ENCODE results near the gene STPG3. TPM values are rescaled to one million over a fixed set of nuclear protein-coding genes. Genes with fewer than 3 reads are reported as not detected.

Gene STPG3
- total and polyA plus RNA-seq, 2 experiments from 2014 or later = not detected

DNA sequence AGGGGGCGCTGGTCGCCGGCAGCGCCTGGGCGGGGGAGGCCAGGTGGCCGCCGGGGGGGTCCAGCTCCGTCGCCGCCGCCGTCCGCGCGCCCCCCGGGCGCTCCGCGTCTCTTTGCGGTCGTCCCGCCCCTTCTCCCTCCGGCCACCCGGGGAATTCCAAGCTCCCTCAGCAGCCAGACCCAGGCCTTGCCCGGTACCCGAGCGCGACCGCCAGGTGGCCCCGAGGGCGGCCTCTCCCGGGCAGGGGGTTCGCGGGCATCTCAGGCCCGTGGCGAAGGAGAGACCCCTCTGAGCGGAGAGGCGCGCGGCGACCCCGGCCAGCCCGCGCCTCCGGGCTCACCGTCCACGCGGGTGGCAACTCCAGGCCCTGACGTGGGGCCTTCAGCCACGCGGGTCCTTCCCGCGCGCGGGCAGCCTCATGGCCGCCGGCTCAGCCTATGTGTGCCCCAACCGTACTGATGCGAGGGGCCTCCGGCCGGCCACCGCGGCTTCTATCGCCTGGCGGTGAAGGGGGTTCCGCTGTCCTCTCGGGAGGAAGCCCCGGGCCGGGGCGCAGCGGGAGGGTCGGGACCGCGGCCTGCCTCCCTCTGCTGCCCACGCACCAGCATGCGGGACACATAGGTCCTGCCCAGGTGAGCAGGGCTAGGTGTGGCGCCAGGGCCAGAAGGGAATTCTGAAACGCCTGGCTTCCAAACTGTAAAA lies 51.5 kb downstream of the STPG3 start:
- Histone ChIP-seq H3K4me2 (peak overlapping the region; percentile 84), H4K20me1 (replicated peaks; ENCODE audit: insufficient read depth) (peaks cover 11% of the 10 kb centered on the region), H3K79me2 (replicated peaks; ENCODE audit: insufficient read depth) (peaks cover 3% of the 10 kb centered on the region; the same call in 1 of the 2 replicates), H2AFZ (no peak overlapping the region), H3K4me1 (ENCODE audit: insufficient read depth) (peaks cover 42% of the 10 kb centered on the region), H3K9me2 (ENCODE audit: insufficient read depth) (no peaks in the 10 kb centered on the region), H3K4me3 (peak overlapping the region; percentile 62), H3F3A (replicated peaks; ENCODE audit: low read depth) (peaks cover 21% of the 10 kb centered on the region), H3K27ac (ENCODE audit: low read depth) (no peak overlapping the region), H3K27me3 (ENCODE audit: insufficient read depth) (peaks cover 15% of the 10 kb centered on the region), H3K36me3 (ENCODE audit: insufficient read depth) (no peaks in the 10 kb centered on the region)
- Mint-ChIP-seq H3K4me1 (peaks cover 44% of the 10 kb centered on the region), H3K4me3 (peak overlapping the region; percentile 56), H3K27ac (no peak overlapping the region), H3K27me3 (ENCODE audit: insufficient read depth, low read depth, poor library complexity) (peaks cover 24% of the 10 kb centered on the region), H3K9me3 (no peaks in the 10 kb centered on the region), H3K36me3 (ENCODE audit: low read depth) (peaks cover 4% of the 10 kb centered on the region; the same call in 2 of the 3 replicates)
- ATAC-seq (peak; percentile 11), DNase-seq (ENCODE audit: low spot score) (peak; percentile 84)
- TF ChIP-seq EZH2phosphoT487 (IDR thresholded peaks at IDR 0.05; ENCODE audit: unreplicated experiment) (no peak), CTCF (conservative IDR thresholded peaks at IDR 0.05; ENCODE audit: low read depth in 2 of 2) (peak; percentile 33 to 39; a peak in 3 of 4 replicates)

Other genes starting within 250 kb of the STPG3 start
- 14.2 and 16.0 TPM in 2 replicates for gene ABCA2, start 223.0 kb upstream of the STPG3 start, total RNA-seq (2014; rRNA removed; shearing (Covaris generic))
- 5.6 and 7.0 TPM in 2 replicates for gene ABCA2, start 223.0 kb upstream of the STPG3 start, polyA plus RNA-seq (2016; fragmentation: Nextera tagmentation; extraction: Ambion mirVana)
- gene FUT7, start 219.2 kb upstream of the STPG3 start, total RNA-seq (2014; rRNA removed; shearing (Covaris generic)) = not detected in 2 replicates
- gene FUT7, start 219.2 kb upstream of the STPG3 start, polyA plus RNA-seq (2016; fragmentation: Nextera tagmentation; extraction: Ambion mirVana) = not detected in 2 replicates
- 26.2 and 34.3 TPM in 2 replicates for gene NPDC1, start 205.1 kb upstream of the STPG3 start, total RNA-seq (2014; rRNA removed; shearing (Covaris generic))
- 35.5 and 36.7 TPM in 2 replicates for gene NPDC1, start 205.1 kb upstream of the STPG3 start, polyA plus RNA-seq (2016; fragmentation: Nextera tagmentation; extraction: Ambion mirVana)
- gene ENTPD2, start 197.2 kb upstream of the STPG3 start, total RNA-seq (2014; rRNA removed; shearing (Covaris generic)) = 1.1 and 1.9 TPM in 2 replicates
- gene ENTPD2, start 197.2 kb upstream of the STPG3 start, polyA plus RNA-seq (2016; fragmentation: Nextera tagmentation; extraction: Ambion mirVana) = 1.8 and 2.9 TPM in 2 replicates
- 55.1 and 60.3 TPM in 2 replicates for gene SAPCD2, start 180.7 kb upstream of the STPG3 start, total RNA-seq (2014; rRNA removed; shearing (Covaris generic))
- 13.4 and 14.5 TPM in 2 replicates for gene SAPCD2, start 180.7 kb upstream of the STPG3 start, polyA plus RNA-seq (2016; fragmentation: Nextera tagmentation; extraction: Ambion mirVana)
- gene UAP1L1, start 173.8 kb upstream of the STPG3 start, total RNA-seq (2014; rRNA removed; shearing (Covaris generic)) = 5.5 and 8.1 TPM in 2 replicates
- 2.5 and 3.4 TPM in 2 replicates for gene UAP1L1, start 173.8 kb upstream of the STPG3 start, polyA plus RNA-seq (2016; fragmentation: Nextera tagmentation; extraction: Ambion mirVana)
- gene MAN1B1, start 164.3 kb upstream of the STPG3 start, total RNA-seq (2014; rRNA removed; shearing (Covaris generic)) = 35.7 and 39.9 TPM in 2 replicates
- 15.7 and 18.2 TPM in 2 replicates for gene MAN1B1, start 164.3 kb upstream of the STPG3 start, polyA plus RNA-seq (2016; fragmentation: Nextera tagmentation; extraction: Ambion mirVana)
- 9.7 and 19.7 TPM in 2 replicates for gene DPP7, start 136.6 kb upstream of the STPG3 start, total RNA-seq (2014; rRNA removed; shearing (Covaris generic))
- gene DPP7, start 136.6 kb upstream of the STPG3 start, polyA plus RNA-seq (2016; fragmentation: Nextera tagmentation; extraction: Ambion mirVana) = 25.2 and 26.8 TPM in 2 replicates
- 2.1 and 5.5 TPM in 2 replicates for gene GRIN1, start 112.1 kb upstream of the STPG3 start, total RNA-seq (2014; rRNA removed; shearing (Covaris generic))
- 2.5 and 2.7 TPM in 2 replicates for gene GRIN1, start 112.1 kb upstream of the STPG3 start, polyA plus RNA-seq (2016; fragmentation: Nextera tagmentation; extraction: Ambion mirVana)
- gene LRRC26, start 81.2 kb upstream of the STPG3 start, total RNA-seq (2014; rRNA removed; shearing (Covaris generic)) = 0.16 and 0.21 TPM in 2 replicates
- 3.0 and 4.3 TPM in 2 replicates for gene LRRC26, start 81.2 kb upstream of the STPG3 start, polyA plus RNA-seq (2016; fragmentation: Nextera tagmentation; extraction: Ambion mirVana)
- gene TMEM210, start 79.2 kb upstream of the STPG3 start, total RNA-seq (2014; rRNA removed; shearing (Covaris generic)) = not detected in 2 replicates
- gene TMEM210, start 79.2 kb upstream of the STPG3 start, polyA plus RNA-seq (2016; fragmentation: Nextera tagmentation; extraction: Ambion mirVana) = not detected in 2 replicates
- 41.5 and 42.9 TPM in 2 replicates for gene ANAPC2, start 62.7 kb upstream of the STPG3 start, total RNA-seq (2014; rRNA removed; shearing (Covaris generic))
- 16.4 and 19.2 TPM in 2 replicates for gene ANAPC2, start 62.7 kb upstream of the STPG3 start, polyA plus RNA-seq (2016; fragmentation: Nextera tagmentation; extraction: Ambion mirVana)
- 91.5 and 132 TPM in 2 replicates for gene SSNA1, start 62.6 kb upstream of the STPG3 start, total RNA-seq (2014; rRNA removed; shearing (Covaris generic))
- gene SSNA1, start 62.6 kb upstream of the STPG3 start, polyA plus RNA-seq (2016; fragmentation: Nextera tagmentation; extraction: Ambion mirVana) = 154 TPM in 2 replicates
- 29.2 and 29.3 TPM in 2 replicates for gene TPRN, start 50.5 kb upstream of the STPG3 start, total RNA-seq (2014; rRNA removed; shearing (Covaris generic))
- gene TPRN, start 50.5 kb upstream of the STPG3 start, polyA plus RNA-seq (2016; fragmentation: Nextera tagmentation; extraction: Ambion mirVana) = 6.4 and 9.1 TPM in 2 replicates
- gene TMEM203, start 45.6 kb upstream of the STPG3 start, total RNA-seq (2014; rRNA removed; shearing (Covaris generic)) = 43.2 and 53.4 TPM in 2 replicates
- 32.7 and 37.4 TPM in 2 replicates for gene TMEM203, start 45.6 kb upstream of the STPG3 start, polyA plus RNA-seq (2016; fragmentation: Nextera tagmentation; extraction: Ambion mirVana)
- gene NDOR1, start 45.6 kb upstream of the STPG3 start, total RNA-seq (2014; rRNA removed; shearing (Covaris generic)) = 25.4 and 38.1 TPM in 2 replicates
- 19.4 and 19.7 TPM in 2 replicates for gene NDOR1, start 45.6 kb upstream of the STPG3 start, polyA plus RNA-seq (2016; fragmentation: Nextera tagmentation; extraction: Ambion mirVana)
- gene RNF208, start 29.0 kb upstream of the STPG3 start, total RNA-seq (2014; rRNA removed; shearing (Covaris generic)) = 1.4 and 1.9 TPM in 2 replicates
- 5.6 and 7.4 TPM in 2 replicates for gene RNF208, start 29.0 kb upstream of the STPG3 start, polyA plus RNA-seq (2016; fragmentation: Nextera tagmentation; extraction: Ambion mirVana)
- gene CYSRT1, start 26.1 kb upstream of the STPG3 start, total RNA-seq (2014; rRNA removed; shearing (Covaris generic)) = 1.4 and 2.0 TPM in 2 replicates
- 2.0 and 3.2 TPM in 2 replicates for gene CYSRT1, start 26.1 kb upstream of the STPG3 start, polyA plus RNA-seq (2016; fragmentation: Nextera tagmentation; extraction: Ambion mirVana)
- 0.63 TPM in 1 of 2 replicates, not detected in the other for gene RNF224, start 23.8 kb upstream of the STPG3 start, total RNA-seq (2014; rRNA removed; shearing (Covaris generic))
- not detected in 2 replicates for gene RNF224, start 23.8 kb upstream of the STPG3 start, polyA plus RNA-seq (2016; fragmentation: Nextera tagmentation; extraction: Ambion mirVana)
- not detected in 2 replicates for gene SLC34A3, start 20.4 kb upstream of the STPG3 start, total RNA-seq (2014; rRNA removed; shearing (Covaris generic))
- gene SLC34A3, start 20.4 kb upstream of the STPG3 start, polyA plus RNA-seq (2016; fragmentation: Nextera tagmentation; extraction: Ambion mirVana) = not detected in 2 replicates
- gene TUBB4B, start 10.0 kb upstream of the STPG3 start, total RNA-seq (2014; rRNA removed; shearing (Covaris generic)) = 334 and 374 TPM in 2 replicates
- gene TUBB4B, start 10.0 kb upstream of the STPG3 start, polyA plus RNA-seq (2016; fragmentation: Nextera tagmentation; extraction: Ambion mirVana) = 389 and 408 TPM in 2 replicates
- 79.5 and 97.3 TPM in 2 replicates for gene NELFB, start 4.0 kb downstream of the STPG3 start, total RNA-seq (2014; rRNA removed; shearing (Covaris generic))
- 30.0 and 31.2 TPM in 2 replicates for gene NELFB, start 4.0 kb downstream of the STPG3 start, polyA plus RNA-seq (2016; fragmentation: Nextera tagmentation; extraction: Ambion mirVana)
- 14.4 and 19.0 TPM in 2 replicates for gene TOR4A, start 26.4 kb downstream of the STPG3 start, total RNA-seq (2014; rRNA removed; shearing (Covaris generic))
- gene TOR4A, start 26.4 kb downstream of the STPG3 start, polyA plus RNA-seq (2016; fragmentation: Nextera tagmentation; extraction: Ambion mirVana) = 2.0 and 2.1 TPM in 2 replicates
- gene NRARP, start 51.0 kb downstream of the STPG3 start, total RNA-seq (2014; rRNA removed; shearing (Covaris generic)) = 39.0 and 55.1 TPM in 2 replicates
- 4.0 and 4.8 TPM in 2 replicates for gene NRARP, start 51.0 kb downstream of the STPG3 start, polyA plus RNA-seq (2016; fragmentation: Nextera tagmentation; extraction: Ambion mirVana)
- gene EXD3, start 171.9 kb downstream of the STPG3 start, total RNA-seq (2014; rRNA removed; shearing (Covaris generic)) = 3.6 and 4.4 TPM in 2 replicates
- 9.7 and 9.9 TPM in 2 replicates for gene EXD3, start 171.9 kb downstream of the STPG3 start, polyA plus RNA-seq (2016; fragmentation: Nextera tagmentation; extraction: Ambion mirVana)
- gene NOXA1, start 172.1 kb downstream of the STPG3 start, total RNA-seq (2014; rRNA removed; shearing (Covaris generic)) = 0.59 and 0.62 TPM in 2 replicates
- gene NOXA1, start 172.1 kb downstream of the STPG3 start, polyA plus RNA-seq (2016; fragmentation: Nextera tagmentation; extraction: Ambion mirVana) = 0.68 and 1.4 TPM in 2 replicates
- gene ENTPD8, start 190.1 kb downstream of the STPG3 start, total RNA-seq (2014; rRNA removed; shearing (Covaris generic)) = 0.42 and 1.6 TPM in 2 replicates
- gene ENTPD8, start 190.1 kb downstream of the STPG3 start, polyA plus RNA-seq (2016; fragmentation: Nextera tagmentation; extraction: Ambion mirVana) = 0.89 and 1.1 TPM in 2 replicates
- 87.0 and 103 TPM in 2 replicates for gene NSMF, start 208.0 kb downstream of the STPG3 start, total RNA-seq (2014; rRNA removed; shearing (Covaris generic))
- gene NSMF, start 208.0 kb downstream of the STPG3 start, polyA plus RNA-seq (2016; fragmentation: Nextera tagmentation; extraction: Ambion mirVana) = 20.3 and 22.3 TPM in 2 replicates

All from GM23338 (cell line).